SK-N-SH (cell line): ENCODE results near the gene DMGDH. TPM values are rescaled to one million over a fixed set of nuclear protein-coding genes. Genes with fewer than 3 reads are reported as not detected.

ENCODE experiments used
- ELF1 ChIP-seq: IDR thresholded peaks from 2 replicates; pipeline ENCODE4 v1.4.0; 2012
- EP300 ChIP-seq, 2 experiments: IDR thresholded peaks; 2 replicates each; pipeline versions ENCODE4 v1.4.0 to v1.6.1; 2012; ENCODE audit warnings: borderline replicate concordance in 1 of 2, low read depth in 1 of 2, low read length in 1 of 2
- EZH2phosphoT487 ChIP-seq: fragments of 200-600 bp; sonication (generic); IDR thresholded peaks from 2 replicates; pipeline ENCODE4 v1.6.1; 2017; ENCODE audit warnings: low read depth, mixed run types, mild to moderate bottlenecking, antibody characterized with exemption, moderate library complexity, borderline replicate concordance
- FOXJ3 ChIP-seq: sonication (generic); formaldehyde crosslinking; IDR thresholded peaks from 2 replicates; pipeline ENCODE4 v1.5.1; 2020; ENCODE audit warnings: mild to moderate bottlenecking, missing genetic modification reagents
- FOXM1 ChIP-seq: IDR thresholded peaks from 2 replicates; pipeline ENCODE4 v1.4.0; 2012; ENCODE audit warnings: low read depth, mild to moderate bottlenecking
- GABPA ChIP-seq: IDR thresholded peaks from 2 replicates; pipeline ENCODE4 v1.4.0; 2012; ENCODE audit warnings: low read depth, mild to moderate bottlenecking
- GATA2 ChIP-seq: sonication (generic); formaldehyde crosslinking; IDR thresholded peaks from 2 replicates; pipeline ENCODE4 v1.5.0; 2020; ENCODE audit warnings: mild to moderate bottlenecking, missing genetic modification reagents
- MXI1 ChIP-seq: IDR thresholded peaks from 2 replicates; pipeline ENCODE4 v1.6.1; 2012; ENCODE audit warnings: mild to moderate bottlenecking, low read depth, low read length, improper control_type of control experiment
- POLR2AphosphoS5 ChIP-seq: IDR thresholded peaks from 2 replicates; pipeline ENCODE4 v1.6.1; 2012; ENCODE audit warnings: low read depth, low read length
- RCOR1 ChIP-seq: fragments of 150-350 bp; IDR thresholded peaks from 2 replicates; pipeline ENCODE4 v1.6.1; 2017; ENCODE audit warnings: antibody characterized with exemption, low read length
- RFX5 ChIP-seq: IDR thresholded peaks from 2 replicates; pipeline ENCODE4 v1.6.1; 2012; ENCODE audit warnings: mild to moderate bottlenecking, improper control_type of control experiment, low read length
- TAF1 ChIP-seq: IDR thresholded peaks from 2 replicates; pipeline ENCODE4 v1.6.1; 2012; ENCODE audit warnings: low read depth, mild to moderate bottlenecking, low read length, moderate library complexity, borderline replicate concordance
- TCF12 ChIP-seq: IDR thresholded peaks from 2 replicates; pipeline ENCODE4 v1.4.0; 2012
- TEAD4 ChIP-seq: IDR thresholded peaks from 2 replicates; pipeline ENCODE4 v1.4.0; 2012; ENCODE audit warnings: mild to moderate bottlenecking, borderline replicate concordance; ENCODE audit not compliant: insufficient read depth
- polyA plus RNA-seq, 3 experiments: library from polyadenylated mRNA; depleted of rRNA; stranded (reverse); fragments of >200 nt; gene quantifications; 2 replicates each; pipeline ENCODE4 v1.2.3, GENCODE V29; 2012
- TF ChIP-seq, protein P1 (sequence below): IDR thresholded peaks from 2 replicates; pipeline ENCODE4 v1.6.1; 2012; ENCODE audit warnings: mild to moderate bottlenecking, low read depth, low read length, moderate library complexity
- TF ChIP-seq, protein P2 (sequence below): IDR thresholded peaks from 2 replicates; pipeline ENCODE4; 2012
- TF ChIP-seq, protein P3 (sequence below): IDR thresholded peaks from 2 replicates; pipeline ENCODE4 v1.4.0; 2012; ENCODE audit warnings: low read depth, borderline replicate concordance
- TF ChIP-seq, protein P4 (sequence below): IDR thresholded peaks from 2 replicates; pipeline ENCODE4 v1.4.0; 2012; ENCODE audit warnings: low read depth, borderline replicate concordance
- TF ChIP-seq, protein P5 (sequence below): fragments of 150-350 bp; IDR thresholded peaks from 2 replicates; pipeline ENCODE4 v1.6.1; 2016; ENCODE audit warnings: mild to moderate bottlenecking, low read depth, low read length
- TF ChIP-seq, protein P6 (sequence below): fragments of 150-350 bp; IDR thresholded peaks from 2 replicates; pipeline ENCODE4 v1.6.1; 2017; ENCODE audit warnings: antibody characterized with exemption, low read length, low read depth, borderline replicate concordance

Gene DMGDH
- polyA plus RNA-seq, 1 of the 3 experiments (the other 2 are of a cell fraction), result 0.56 TPM

DNA sequence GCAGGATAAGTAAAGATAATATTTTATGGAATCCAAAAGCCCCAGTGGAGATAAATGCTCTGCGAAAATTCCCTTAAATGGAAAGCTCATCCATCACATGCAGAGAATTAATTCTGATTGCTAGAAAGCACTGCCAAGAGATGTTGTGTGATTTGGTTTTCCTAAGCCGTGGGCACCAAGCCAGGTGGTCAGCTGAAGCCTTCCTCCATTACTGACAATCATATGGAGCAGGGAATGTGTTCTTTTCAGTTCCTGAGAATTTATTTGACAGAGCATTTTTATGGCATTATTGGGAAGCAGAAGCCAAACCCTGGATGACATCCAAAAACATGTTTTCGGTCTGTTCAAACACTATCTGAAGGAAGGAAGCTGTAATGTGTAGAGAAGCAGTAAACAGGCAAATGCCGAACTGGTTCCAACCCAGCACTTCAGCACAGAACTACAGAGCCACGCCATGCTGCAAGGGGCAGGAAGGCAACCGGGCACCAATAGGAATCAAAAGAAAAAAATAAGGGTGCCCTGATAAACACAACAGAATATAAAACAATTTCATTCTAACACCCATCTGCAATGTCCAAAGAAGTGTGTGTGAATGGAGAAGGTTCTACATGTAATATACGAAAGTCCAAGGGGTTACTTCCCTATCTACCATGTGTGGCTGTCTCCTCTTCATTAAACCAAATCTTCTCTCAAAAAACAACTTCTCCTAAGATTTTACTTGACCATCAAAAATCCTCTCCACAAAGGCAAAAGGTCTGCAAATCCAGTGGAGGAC is 96.6 kb downstream of the DMGDH start (continued):
- TF ChIP-seq, protein P1, sequence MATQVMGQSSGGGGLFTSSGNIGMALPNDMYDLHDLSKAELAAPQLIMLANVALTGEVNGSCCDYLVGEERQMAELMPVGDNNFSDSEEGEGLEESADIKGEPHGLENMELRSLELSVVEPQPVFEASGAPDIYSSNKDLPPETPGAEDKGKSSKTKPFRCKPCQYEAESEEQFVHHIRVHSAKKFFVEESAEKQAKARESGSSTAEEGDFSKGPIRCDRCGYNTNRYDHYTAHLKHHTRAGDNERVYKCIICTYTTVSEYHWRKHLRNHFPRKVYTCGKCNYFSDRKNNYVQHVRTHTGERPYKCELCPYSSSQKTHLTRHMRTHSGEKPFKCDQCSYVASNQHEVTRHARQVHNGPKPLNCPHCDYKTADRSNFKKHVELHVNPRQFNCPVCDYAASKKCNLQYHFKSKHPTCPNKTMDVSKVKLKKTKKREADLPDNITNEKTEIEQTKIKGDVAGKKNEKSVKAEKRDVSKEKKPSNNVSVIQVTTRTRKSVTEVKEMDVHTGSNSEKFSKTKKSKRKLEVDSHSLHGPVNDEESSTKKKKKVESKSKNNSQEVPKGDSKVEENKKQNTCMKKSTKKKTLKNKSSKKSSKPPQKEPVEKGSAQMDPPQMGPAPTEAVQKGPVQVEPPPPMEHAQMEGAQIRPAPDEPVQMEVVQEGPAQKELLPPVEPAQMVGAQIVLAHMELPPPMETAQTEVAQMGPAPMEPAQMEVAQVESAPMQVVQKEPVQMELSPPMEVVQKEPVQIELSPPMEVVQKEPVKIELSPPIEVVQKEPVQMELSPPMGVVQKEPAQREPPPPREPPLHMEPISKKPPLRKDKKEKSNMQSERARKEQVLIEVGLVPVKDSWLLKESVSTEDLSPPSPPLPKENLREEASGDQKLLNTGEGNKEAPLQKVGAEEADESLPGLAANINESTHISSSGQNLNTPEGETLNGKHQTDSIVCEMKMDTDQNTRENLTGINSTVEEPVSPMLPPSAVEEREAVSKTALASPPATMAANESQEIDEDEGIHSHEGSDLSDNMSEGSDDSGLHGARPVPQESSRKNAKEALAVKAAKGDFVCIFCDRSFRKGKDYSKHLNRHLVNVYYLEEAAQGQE, result no peak
- TF ChIP-seq, protein P2, sequence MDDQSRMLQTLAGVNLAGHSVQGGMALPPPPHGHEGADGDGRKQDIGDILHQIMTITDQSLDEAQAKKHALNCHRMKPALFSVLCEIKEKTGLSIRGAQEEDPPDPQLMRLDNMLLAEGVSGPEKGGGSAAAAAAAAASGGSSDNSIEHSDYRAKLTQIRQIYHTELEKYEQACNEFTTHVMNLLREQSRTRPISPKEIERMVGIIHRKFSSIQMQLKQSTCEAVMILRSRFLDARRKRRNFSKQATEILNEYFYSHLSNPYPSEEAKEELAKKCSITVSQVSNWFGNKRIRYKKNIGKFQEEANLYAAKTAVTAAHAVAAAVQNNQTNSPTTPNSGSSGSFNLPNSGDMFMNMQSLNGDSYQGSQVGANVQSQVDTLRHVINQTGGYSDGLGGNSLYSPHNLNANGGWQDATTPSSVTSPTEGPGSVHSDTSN, result peak; percentile 87
- TF ChIP-seq FOXJ3 (CRISPR knock-in tag) (0 out of 2 replicates have a peak, but pooled peaks have one; percentile 18), EZH2phosphoT487 (no peak), GATA2 (CRISPR knock-in tag) (peak; percentile 68), MXI1 (peak; percentile 73), TEAD4 (0 out of 2 replicates have a peak, but pooled peaks have one; percentile 24), RCOR1 (peak; percentile 94), TAF1 (no peak), FOXM1 (no peak), TCF12 (peak; percentile 82), POLR2AphosphoS5 (peak; percentile 48), RFX5 (0 out of 2 replicates have a peak, but pooled peaks have one; percentile 27), GABPA (no peak), EP300 (IDR thresholded peaks at IDR 0.05; ENCODE audit: borderline replicate concordance in 1 of 2, low read depth in 1 of 2, low read length in 1 of 2) (peak; percentile 21 to 94; a peak in 3 of 4 replicates), ELF1 (no peak)
- TF ChIP-seq, protein P3, sequence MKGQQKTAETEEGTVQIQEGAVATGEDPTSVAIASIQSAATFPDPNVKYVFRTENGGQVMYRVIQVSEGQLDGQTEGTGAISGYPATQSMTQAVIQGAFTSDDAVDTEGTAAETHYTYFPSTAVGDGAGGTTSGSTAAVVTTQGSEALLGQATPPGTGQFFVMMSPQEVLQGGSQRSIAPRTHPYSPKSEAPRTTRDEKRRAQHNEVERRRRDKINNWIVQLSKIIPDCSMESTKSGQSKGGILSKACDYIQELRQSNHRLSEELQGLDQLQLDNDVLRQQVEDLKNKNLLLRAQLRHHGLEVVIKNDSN, result no peak
- TF ChIP-seq, protein P4, sequence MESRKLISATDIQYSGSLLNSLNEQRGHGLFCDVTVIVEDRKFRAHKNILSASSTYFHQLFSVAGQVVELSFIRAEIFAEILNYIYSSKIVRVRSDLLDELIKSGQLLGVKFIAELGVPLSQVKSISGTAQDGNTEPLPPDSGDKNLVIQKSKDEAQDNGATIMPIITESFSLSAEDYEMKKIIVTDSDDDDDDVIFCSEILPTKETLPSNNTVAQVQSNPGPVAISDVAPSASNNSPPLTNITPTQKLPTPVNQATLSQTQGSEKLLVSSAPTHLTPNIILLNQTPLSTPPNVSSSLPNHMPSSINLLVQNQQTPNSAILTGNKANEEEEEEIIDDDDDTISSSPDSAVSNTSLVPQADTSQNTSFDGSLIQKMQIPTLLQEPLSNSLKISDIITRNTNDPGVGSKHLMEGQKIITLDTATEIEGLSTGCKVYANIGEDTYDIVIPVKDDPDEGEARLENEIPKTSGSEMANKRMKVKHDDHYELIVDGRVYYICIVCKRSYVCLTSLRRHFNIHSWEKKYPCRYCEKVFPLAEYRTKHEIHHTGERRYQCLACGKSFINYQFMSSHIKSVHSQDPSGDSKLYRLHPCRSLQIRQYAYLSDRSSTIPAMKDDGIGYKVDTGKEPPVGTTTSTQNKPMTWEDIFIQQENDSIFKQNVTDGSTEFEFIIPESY, result no peak
- TF ChIP-seq, protein P5, sequence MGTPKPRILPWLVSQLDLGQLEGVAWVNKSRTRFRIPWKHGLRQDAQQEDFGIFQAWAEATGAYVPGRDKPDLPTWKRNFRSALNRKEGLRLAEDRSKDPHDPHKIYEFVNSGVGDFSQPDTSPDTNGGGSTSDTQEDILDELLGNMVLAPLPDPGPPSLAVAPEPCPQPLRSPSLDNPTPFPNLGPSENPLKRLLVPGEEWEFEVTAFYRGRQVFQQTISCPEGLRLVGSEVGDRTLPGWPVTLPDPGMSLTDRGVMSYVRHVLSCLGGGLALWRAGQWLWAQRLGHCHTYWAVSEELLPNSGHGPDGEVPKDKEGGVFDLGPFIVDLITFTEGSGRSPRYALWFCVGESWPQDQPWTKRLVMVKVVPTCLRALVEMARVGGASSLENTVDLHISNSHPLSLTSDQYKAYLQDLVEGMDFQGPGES, result no peak
- TF ChIP-seq, protein P6, sequence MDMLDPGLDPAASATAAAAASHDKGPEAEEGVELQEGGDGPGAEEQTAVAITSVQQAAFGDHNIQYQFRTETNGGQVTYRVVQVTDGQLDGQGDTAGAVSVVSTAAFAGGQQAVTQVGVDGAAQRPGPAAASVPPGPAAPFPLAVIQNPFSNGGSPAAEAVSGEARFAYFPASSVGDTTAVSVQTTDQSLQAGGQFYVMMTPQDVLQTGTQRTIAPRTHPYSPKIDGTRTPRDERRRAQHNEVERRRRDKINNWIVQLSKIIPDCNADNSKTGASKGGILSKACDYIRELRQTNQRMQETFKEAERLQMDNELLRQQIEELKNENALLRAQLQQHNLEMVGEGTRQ, result no peak
